Hematopoietic multipotent progenitor cell treated with erythropoietin and hydrocortisone succinate and interleukin-3 and kit ligand, for 4 days (in vitro differentiated cells): Measurements from ENCODE around the gene NRXN3.

Source experiments
- DNase-seq: peaks from one replicate; pipeline ENCODE4 v3.0.0-alpha.2; 2015

NRXN3 gene

DNA sequence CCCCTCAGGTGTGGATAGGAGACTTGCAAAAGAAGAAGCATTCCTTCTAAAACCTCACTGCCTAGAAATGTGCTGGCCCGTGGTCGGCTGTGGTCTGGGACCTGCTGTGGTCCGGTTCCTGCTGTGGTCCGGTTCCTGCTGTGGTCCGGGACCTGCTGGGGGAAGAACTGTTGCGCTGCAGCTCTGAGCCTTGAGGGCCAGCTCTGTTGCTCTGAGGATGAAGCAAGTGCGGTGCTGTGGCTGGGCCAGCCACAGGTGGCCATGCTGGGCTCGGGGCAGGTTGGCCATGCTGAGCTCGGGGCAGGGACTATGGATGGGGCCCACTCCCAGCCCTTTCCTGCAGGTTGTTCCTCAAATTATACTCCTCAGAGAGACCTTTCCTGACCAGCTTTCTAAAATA is 5.2 kb downstream of the NRXN3 start:
- no peak for DNase-seq

DNA sequence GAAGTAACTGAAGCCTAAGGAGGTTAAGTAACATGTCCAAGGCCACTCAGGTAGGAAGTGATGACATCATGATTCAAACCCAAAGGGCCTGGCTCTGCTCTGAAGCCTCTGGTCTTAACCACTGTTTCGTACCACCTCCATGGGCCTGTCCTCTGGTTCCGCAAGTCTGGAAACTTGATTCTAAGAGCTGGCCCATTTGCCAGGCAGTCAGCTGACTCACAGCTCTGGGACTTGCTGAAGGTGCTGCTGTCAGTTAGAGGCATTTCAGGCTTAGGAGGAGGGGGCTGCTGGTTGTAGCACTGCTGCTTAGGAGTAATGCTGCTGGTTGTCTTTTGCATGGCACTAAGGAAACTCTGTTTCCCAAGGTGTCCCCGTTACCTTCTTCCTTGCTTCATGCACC is 7.9 kb downstream of the NRXN3 start:
- no peak for DNase-seq

DNA sequence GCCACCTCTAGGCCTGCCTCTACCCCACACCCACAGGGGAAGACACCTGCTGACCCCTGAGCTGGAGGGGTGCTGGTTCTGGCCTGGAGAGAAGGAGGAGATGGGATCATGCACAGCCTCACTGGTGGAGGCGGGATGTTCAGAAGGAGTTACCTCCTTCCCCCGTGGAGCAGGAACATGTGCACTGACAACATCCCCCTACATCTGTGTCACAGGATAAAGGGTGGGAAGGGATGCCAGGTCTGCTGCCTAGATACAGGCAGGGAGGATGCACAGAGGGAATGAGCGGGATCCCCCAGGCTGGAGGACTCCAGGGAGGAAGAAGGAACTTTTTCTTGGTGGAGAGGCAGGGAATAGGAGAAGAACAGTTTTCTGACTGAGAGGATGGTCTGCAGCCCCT is 8.8 kb downstream of the NRXN3 start:
- DNase-seq = no peak

DNA sequence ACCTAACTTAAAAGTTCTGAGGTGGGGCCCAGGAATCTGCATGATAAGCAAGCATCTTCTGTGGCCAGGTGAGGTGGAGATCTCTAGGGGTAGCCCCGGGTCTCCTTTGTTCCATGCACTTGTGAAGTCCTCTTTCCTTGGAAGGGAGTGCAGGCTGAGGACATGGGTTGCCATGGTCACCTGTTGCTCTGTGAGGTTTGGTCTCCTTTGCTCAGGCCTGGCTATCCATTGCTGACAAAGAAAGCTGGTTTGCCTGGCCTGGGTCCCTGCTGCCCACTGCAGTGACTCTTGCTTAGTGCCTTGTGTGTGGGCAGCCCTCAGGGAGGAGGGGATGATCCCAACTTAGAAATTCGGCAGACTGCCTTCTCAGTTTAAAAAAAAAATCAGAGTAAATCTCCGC is 11.1 kb downstream of the NRXN3 start:
- DNase-seq = no peak

DNA sequence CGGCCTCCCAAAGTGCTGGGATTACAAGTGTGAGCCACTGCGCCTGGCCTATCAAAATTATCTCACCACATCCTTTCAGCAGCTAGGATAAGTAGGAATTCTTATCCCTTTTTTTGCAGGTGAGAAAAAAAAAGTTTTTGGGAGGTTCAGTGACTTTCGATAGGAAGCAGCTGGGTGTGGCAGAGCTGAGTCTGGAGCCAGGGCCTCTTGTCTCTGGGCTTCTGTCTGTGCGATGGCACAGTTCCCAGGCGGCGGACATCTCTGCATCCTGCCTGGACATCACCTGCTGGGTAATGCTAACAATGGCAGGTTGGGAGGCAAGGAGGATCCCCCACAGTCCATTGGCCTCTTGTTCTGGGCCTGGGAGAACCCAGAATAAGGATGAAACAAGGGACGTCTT is 12.5 kb downstream of the NRXN3 start:
- no peak for DNase-seq

- no peak for DNase-seq
These were observed 14.0 kb downstream of the NRXN3 start for GRCh38 chr14:78184157-78184556.

DNA sequence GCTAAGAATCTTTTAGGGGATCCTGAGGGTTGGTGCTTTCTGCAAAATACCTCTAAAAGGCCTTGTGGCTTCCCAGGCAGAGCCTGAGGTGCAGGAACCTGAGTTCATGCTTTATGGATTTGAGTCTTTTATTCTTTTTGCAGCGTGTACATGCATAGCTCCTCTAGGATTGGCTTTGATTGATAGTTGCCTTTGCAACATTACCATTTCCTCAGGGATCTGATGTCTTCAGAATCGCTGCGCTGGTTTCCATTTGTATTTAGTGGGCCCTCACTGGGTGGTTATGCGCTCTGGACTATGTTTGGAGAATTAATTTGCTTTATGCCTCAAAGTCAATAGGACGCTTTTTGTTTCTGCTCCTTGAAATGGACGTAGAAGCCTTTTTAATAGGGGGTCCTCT is 16.1 kb downstream of the NRXN3 start:
- DNase-seq = no peak

DNA sequence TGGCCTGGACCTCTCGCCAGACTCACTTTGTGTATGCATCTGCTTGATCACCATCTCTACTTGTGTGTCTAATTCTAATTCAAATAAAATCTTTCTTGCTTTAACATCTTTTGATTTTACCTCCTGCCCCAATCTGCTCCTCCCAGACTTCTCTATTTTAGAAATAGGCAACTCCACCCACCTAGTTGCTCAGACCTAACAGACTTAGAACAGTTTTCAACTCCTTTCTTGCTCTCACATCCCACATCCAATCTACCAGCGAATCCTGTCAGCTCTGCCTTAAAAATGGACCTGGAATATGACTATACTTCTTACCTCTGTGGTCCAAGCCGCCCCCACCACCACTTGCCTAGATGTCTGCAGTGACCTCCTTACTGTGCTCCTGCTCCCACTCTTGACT is 18.7 kb downstream of the NRXN3 start:
- no peak for DNase-seq

DNA sequence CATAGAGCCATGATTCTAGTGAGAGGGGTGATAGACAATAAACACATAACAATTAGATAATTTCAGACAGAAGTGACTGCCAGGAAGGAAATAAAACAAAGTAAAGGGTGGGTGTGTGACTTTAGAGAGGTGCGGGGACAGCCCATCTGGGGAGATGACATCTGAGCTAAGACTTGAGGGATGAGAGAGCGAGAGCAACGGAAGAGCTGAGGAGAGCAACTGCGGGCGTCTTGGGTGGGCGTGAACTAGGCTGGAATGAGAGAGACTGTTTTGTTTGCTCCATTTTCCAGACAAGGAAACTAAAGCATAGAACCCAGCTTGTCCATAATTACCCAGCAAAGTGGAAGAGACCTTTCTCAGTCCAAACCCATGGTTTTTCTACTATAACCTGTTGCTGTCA is 25.3 kb downstream of the NRXN3 start:
- no peak for DNase-seq

GRCh38 chr14:78196323-78196722 is 26.1 kb downstream of the NRXN3 start:
- DNase-seq = no peak

DNA sequence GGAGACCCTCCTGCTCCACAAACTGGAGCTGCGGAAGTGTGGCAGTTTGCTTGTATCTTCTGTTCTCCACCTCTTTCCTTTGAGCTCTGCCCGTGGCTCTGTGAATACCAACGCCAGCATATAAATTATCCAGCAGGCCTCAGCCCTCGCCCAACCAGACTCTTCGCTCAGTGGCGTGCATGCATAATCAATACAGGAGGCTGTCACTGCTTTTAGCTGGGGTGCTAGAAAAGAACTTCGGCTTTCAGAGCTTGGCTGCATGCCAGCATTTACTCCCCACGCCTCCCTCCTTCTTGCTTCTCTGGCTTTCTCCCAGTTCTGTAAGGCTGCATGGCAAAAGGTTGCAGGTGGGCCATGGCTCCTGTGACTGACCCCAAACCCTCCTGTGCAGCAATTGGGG is 26.9 kb downstream of the NRXN3 start:
- no peak for DNase-seq

DNA sequence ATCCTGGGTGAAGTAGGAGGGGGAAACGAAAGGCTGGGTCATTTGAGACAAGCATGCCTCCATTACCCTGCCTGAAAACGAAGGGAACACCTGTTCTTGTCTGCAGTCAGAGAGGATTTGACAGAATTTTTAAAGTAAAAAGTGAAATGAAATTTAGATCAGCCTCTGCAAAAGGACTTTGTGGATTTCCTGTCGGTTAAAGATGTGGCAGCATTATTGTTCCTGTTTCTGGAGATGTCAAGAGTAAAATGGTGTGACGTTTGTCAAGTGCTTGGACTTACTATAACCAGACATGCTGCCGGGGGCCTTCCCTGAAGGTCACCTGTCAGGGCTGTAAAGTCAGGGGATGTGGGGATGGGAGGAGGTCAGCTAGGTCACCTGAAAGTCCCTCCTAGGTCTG is 32.0 kb downstream of the NRXN3 start:
- peak; percentile 70 for DNase-seq

DNA sequence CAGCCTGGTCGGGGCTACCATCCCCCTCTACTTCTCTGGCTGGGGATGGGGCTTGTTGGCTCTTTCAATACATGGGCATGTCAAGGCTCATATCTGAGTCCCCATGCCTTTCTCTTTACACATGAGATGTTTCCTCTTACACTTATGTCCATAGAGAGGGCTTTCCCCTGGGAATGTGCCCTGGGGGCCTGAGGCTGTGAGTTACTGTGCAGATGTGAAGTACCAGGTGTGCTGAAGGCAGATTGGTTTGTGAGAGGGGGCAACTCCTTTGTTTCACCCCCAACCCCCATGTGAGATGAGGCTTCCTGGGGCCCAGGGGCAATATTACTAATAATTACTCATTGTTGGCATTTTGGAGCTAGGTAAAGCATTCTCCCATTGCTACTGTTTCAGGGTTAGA is 32.8 kb downstream of the NRXN3 start:
- DNase-seq = peak; percentile 23

GRCh38 chr14:78207414-78207813 is 37.2 kb downstream of the NRXN3 start:
- DNase-seq = no peak

DNA sequence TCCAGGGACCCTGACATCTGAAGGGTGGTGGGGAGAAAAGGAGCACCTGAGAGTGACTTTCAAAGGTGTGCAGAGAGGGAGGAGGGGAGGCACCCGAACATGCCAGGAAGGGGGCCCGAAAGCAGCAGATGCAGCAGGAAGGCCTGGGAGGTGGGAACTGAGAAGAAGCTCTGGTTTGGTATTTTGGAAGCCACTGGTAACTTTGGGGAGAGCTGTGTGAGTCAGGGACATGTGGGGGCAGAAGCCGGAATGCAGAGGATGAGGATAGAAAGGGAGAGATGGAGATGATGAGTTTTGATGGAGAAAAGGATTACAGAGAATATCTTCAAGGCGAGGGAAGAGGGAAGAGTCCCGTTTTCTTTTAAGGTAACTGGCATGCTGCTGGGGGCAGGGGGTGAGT is 50.1 kb downstream of the NRXN3 start:
- no peak for DNase-seq

GRCh38 chr14:78222746-78223145 is 52.6 kb downstream of the NRXN3 start:
- no peak for DNase-seq

DNA sequence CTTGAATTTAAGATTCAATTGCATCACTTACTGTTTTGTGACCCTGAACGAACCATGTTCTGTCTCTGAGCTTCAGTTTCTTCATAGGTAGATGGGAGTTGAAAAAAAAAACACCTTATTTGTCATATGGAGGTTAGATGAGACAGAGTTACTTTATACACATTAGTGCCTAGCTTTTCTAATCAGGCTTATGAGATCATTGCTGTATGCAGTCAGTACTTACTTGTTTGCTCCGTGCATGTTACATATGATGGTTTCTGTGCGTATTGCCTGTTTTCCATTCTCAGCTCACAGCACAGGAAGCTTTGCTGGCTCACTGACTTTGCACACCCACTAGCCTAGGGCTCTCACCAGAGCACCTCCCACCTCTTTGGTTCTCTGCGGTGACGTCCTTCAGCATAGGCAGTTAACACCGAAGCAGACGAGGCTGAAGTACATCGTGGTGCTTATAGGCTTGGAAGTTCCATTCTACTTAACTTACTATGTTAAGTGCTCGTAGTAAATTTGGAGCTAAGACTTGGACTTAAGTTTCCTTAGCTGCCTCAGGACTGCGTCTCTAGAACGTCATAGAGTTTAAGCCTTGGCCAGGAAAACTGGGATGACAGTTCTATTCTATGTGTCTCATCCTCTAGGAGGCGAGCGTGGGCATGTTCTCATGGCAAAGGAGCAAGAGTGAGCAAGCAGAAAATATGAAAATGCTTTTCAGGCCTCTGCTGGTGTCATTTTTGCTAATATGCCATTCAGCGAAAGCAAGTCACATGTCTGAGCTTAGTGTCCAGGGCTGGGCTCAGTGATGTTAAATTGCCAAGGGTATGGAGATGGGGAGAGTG is 57.3 kb downstream of the NRXN3 start:
- DNase-seq = no peak

GRCh38 chr14:78228702-78229327 is 58.6 kb downstream of the NRXN3 start:
- DNase-seq = no peak

- DNase-seq = no peak
These were observed 62.2 kb downstream of the NRXN3 start for GRCh38 chr14:78232231-78233000.

GRCh38 chr14:78238141-78238540 is 68.0 kb downstream of the NRXN3 start:
- DNase-seq = no peak

DNA sequence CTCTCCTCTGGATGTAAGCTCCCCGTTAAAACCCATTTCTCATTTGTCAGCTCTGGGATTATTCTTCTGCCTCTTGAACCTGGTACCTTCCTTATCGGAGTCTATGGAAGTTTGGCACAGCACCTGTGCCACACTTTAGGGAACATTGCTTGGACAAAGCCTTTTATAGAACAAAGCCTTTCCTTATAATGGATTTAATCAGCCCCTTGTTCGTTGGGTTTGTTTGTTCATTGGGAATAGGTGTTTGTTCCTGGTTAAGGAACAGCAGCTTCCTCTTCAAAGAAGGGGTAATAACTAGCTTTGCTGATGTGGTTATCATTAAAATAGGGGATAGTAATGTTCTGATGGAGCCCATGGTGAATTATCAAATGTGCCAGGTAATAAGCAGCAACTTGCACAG is 70.4 kb downstream of the NRXN3 start:
- DNase-seq = no peak

GRCh38 chr14:78242086-78242485 is 71.9 kb downstream of the NRXN3 start:
- DNase-seq = no peak

- DNase-seq = no peak
These were observed 73.0 kb downstream of the NRXN3 start for GRCh38 chr14:78243187-78243586.

- DNase-seq = no peak
These were observed 75.1 kb downstream of the NRXN3 start for GRCh38 chr14:78245238-78245637.
